Coronary artery (tissue), 2 donors: ENCODE data around the gene APC2.
"Not testable (repeated sequence)": the region's sequence is repeated elsewhere in the genome, so short reads cannot be mapped to it uniquely, and the experiment has no call there.

Experiments used
- DNase-seq: peaks from one replicate; pipeline ENCODE4 v3.0.0-alpha.2; 2017; ENCODE audit warnings: low spot score
- H3K27ac ChIP-seq, 2 donors: fragments of 200-600 bp; sonication (generic); one replicate each; pipeline ENCODE4 v1.5.1; 2016 to 2019
- H3K4me3 ChIP-seq: fragments of 200-600 bp; sonication (generic); 2 replicates; pipeline ENCODE4 v1.5.1; 2016; ENCODE audit warnings: mild to moderate bottlenecking, moderate library complexity
- CTCF ChIP-seq: fragments of 200-600 bp; sonication (generic); IDR thresholded peaks from one replicate; pipeline ENCODE4 v1.5.1; 2019; ENCODE audit warnings: antibody characterized with exemption

The APC2 gene

GRCh38 chr19:1438035-1438932 lies 11.6 kb upstream of the APC2 start, which contains the start of gene RPS15:
RPS15 (plus strand) TSS chr19:1438396; CDS start chr19:1438426, 30 bp downstream.
- peak within 1 kb of the TSS; percentile 83 to 86 for H3K27ac ChIP-seq
- peak; percentile 95 for DNase-seq
- H3K4me3 ChIP-seq = peak within 1 kb of the TSS; percentile 87
- peak; percentile 90 for TF ChIP-seq CTCF

- H3K27ac ChIP-seq = peak overlapping the region; percentile 83 to 86
- TF ChIP-seq CTCF = no peak
- peak overlapping the region; percentile 87 for H3K4me3 ChIP-seq
- no peak for DNase-seq
Measured at GRCh38 chr19:1438933-1439354, 11.0 kb upstream of the APC2 start.

- not testable (repeated sequence) for DNase-seq
- H3K27ac ChIP-seq = peak overlapping the region in 1 of 2 donors; percentile 83
- peak overlapping the region; percentile 87 for H3K4me3 ChIP-seq
Measured at GRCh38 chr19:1439525-1440417, 10.2 kb upstream of the APC2 start.

- peak overlapping the region; percentile 87 for H3K4me3 ChIP-seq
- no peak for TF ChIP-seq CTCF
- no peak for DNase-seq
- no peak overlapping the region for H3K27ac ChIP-seq
Measured at GRCh38 chr19:1440418-1440801, 9.5 kb upstream of the APC2 start.

- no peak for DNase-seq
- TF ChIP-seq CTCF = no peak
- H3K4me3 ChIP-seq = no peak overlapping the region
- H3K27ac ChIP-seq = no peak overlapping the region
Measured at GRCh38 chr19:1441022-1441426, 8.9 kb upstream of the APC2 start.

- H3K4me3 ChIP-seq = no peak overlapping the region
- no peak for TF ChIP-seq CTCF
- H3K27ac ChIP-seq = no peak overlapping the region
- no peak for DNase-seq
Measured at GRCh38 chr19:1441677-1442438, 8.1 kb upstream of the APC2 start.
